ENCODE results near the gene RGR. TPM values are rescaled to one million over a fixed set of nuclear protein-coding genes. Genes with fewer than 3 reads are reported as not detected.

The RGR gene
- total and polyA plus RNA-seq, 2 experiments from 2014 or later = not detected

GRCh38 chr10:84247496-84247895, 2.6 kb downstream of the RGR start:
- no peak overlapping the region for H3K4me2 ChIP-seq
- H3K79me2 ChIP-seq (replicated peaks; ENCODE audit: insufficient read depth) = no peaks in the 10 kb centered on the region
- H3K4me3 ChIP-seq = no peak overlapping the region
- H3K4me1 ChIP-seq (ENCODE audit: insufficient read depth) = no peaks in the 10 kb centered on the region
- H4K20me1 ChIP-seq (replicated peaks; ENCODE audit: insufficient read depth) = no peaks in the 10 kb centered on the region
- no peaks in the 10 kb centered on the region for H3K27me3 ChIP-seq (ENCODE audit: insufficient read depth)
- no peaks in the 10 kb centered on the region for H3K4me1 Mint-ChIP-seq
- H3K27ac ChIP-seq (ENCODE audit: low read depth) = no peak overlapping the region
- ATAC-seq (no peak), DNase-seq (ENCODE audit: low spot score) (no peak)
- H3K27me3 Mint-ChIP-seq (ENCODE audit: insufficient read depth, low read depth, poor library complexity) = peaks cover 7% of the 10 kb centered on the region
- no peaks in the 10 kb centered on the region for H3K36me3 ChIP-seq (ENCODE audit: insufficient read depth)
- H3K9me2 ChIP-seq (ENCODE audit: insufficient read depth) = peaks cover 4% of the 10 kb centered on the region; the same call in 1 of the 2 replicates
- H3K36me3 Mint-ChIP-seq (ENCODE audit: low read depth) = no peaks in the 10 kb centered on the region
- no peak overlapping the region for H3K27ac Mint-ChIP-seq
- no peak for TF ChIP-seq CTCF (conservative IDR thresholded peaks at IDR 0.05; ENCODE audit: low read depth in 2 of 2)
- no peak for TF ChIP-seq ZNF331 (CRISPR knock-in tag; IDR thresholded peaks at IDR 0.05; ENCODE audit: low read depth)
- TF ChIP-seq STAT1 (IDR thresholded peaks at IDR 0.05; ENCODE audit: unreplicated experiment) = no peak
- no peak for TF ChIP-seq EZH2phosphoT487 (IDR thresholded peaks at IDR 0.05; ENCODE audit: unreplicated experiment)
- no peak for TF ChIP-seq JUNB (IDR thresholded peaks at IDR 0.05; ENCODE audit: unreplicated experiment)
- TF ChIP-seq POLR2AphosphoS5 (IDR thresholded peaks at IDR 0.05; ENCODE audit: low read depth) = no peak
- no peak for TF ChIP-seq ZNF114 (CRISPR knock-in tag; IDR thresholded peaks at IDR 0.05)
- TF ChIP-seq REST (IDR thresholded peaks at IDR 0.05; ENCODE audit: unreplicated experiment) = no peak
- TF ChIP-seq CREB1 (CRISPR knock-in tag; IDR thresholded peaks at IDR 0.05; ENCODE audit: low read depth) = no peak
- no peak for TF ChIP-seq ETS1 (IDR thresholded peaks at IDR 0.05)
- TF ChIP-seq ZNF462 (CRISPR knock-in tag; IDR thresholded peaks at IDR 0.05) = no peak
- no peak for TF ChIP-seq EZH2 (IDR thresholded peaks at IDR 0.05; ENCODE audit: low read depth, unreplicated experiment)
- TF ChIP-seq NANOG (IDR thresholded peaks at IDR 0.05; ENCODE audit: borderline replicate concordance) = no peak
- no peak overlapping the region for H2AFZ ChIP-seq
- peaks cover 3% of the 10 kb centered on the region; the same call in 1 of the 3 replicates for H3K9me3 Mint-ChIP-seq
- no peaks in the 10 kb centered on the region for H3F3A ChIP-seq (replicated peaks; ENCODE audit: low read depth)
- H3K4me3 Mint-ChIP-seq = no peak overlapping the region
